Body of pancreas (tissue), 4 donors: ENCODE measurements around the gene PTPRD.

ENCODE experiments used
- CTCF ChIP-seq, 7 experiments: fragments of 450-650 bp in 4 of 7; fragments of 200-600 bp in 3 of 7; sonication (generic) in 3 of 7; IDR thresholded peaks; one replicate each; pipeline ENCODE4 v1.5.1; 2016 to 2019; ENCODE audit warnings: antibody characterized with exemption in 7 of 7
- POLR2A ChIP-seq, 3 donors: fragments of 450-650 bp; IDR thresholded peaks; one replicate each; pipeline ENCODE4 v1.6.1; 2016; ENCODE audit warnings: antibody characterized with exemption in 3 of 3, mild to moderate bottlenecking in 2 of 3

- TF ChIP-seq CTCF (IDR thresholded peaks at IDR 0.05) = no peak
- TF ChIP-seq POLR2A (IDR thresholded peaks at IDR 0.05) = no peak
These were observed 1558.3 kb downstream of the PTPRD start for GRCh38 chr9:9054354-9054992.
